ENCODE data around the gene GREB1L.

GREB1L gene

GRCh38 chr18:21330122-21330701 is 88.2 kb downstream of the GREB1L start:
- Histone ChIP-seq H3K9me3 (ENCODE audit: control extremely low read depth in 1 of 5, control insufficient read depth in 4 of 5, insufficient read depth in 2 of 5, low read depth in 1 of 5, low read length in 4 of 5) (no peaks in the 10 kb centered on the region), H3K27me3 (replicated peaks in 2 of 5; ENCODE audit: control insufficient read depth in 4 of 5, insufficient read depth in 5 of 5, low read length in 4 of 5) (peaks cover 0 to 2% (median 0%) of the 10 kb centered on the region in 5 experiments), H3K4me1 (ENCODE audit: control extremely low read depth in 1 of 4, control insufficient read depth in 4 of 4, insufficient read depth in 4 of 4, low read length in 3 of 4) (no peaks in the 10 kb centered on the region), H3K4me3 (ENCODE audit: control insufficient read depth in 1 of 7, extremely low read depth in 1 of 7, insufficient read depth in 4 of 7, low read depth in 2 of 7, low read length in 6 of 7) (no peak overlapping the region), H3K27ac (ENCODE audit: insufficient read depth in 1 of 2, low read depth in 1 of 2, low read length in 2 of 2, poor library complexity in 1 of 2, severe bottlenecking in 2 of 2) (no peak overlapping the region), H3K36me3 (ENCODE audit: control insufficient read depth in 4 of 4, insufficient read depth in 4 of 4, low read length in 3 of 4) (no peaks in the 10 kb centered on the region)
- 100% methylated on average over 4 of the region's 6 CpGs for whole genome bisulfite sequencing (ENCODE audit: insufficient coverage)
- ChIA-PET POLR2A (no interaction called here), CTCF (interaction anchor here (0.6 kb wide), 1 partner anchor 53 kb away, joined by 3 read pairs; no protein-coding TSS in a partner anchor)
- no peak for DNase-seq

DNA sequence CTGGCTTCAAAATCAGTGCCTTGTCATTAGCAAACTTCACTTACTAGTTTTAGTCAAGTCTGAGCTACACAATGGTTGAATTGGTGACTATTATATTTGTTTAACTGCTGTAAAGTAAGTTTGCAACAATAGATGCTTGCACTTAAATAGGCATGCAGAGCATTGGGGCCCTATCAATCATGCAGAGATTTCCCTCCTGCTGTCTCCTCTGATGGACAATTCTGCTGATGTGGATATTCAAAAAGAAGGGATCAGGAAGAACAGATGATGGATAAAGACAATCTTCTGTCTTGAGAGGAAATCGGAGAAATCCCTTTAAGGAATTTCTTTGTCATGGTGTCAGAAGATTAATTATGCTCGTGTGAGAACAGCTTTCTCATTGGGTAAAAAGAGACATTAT is 89.0 kb downstream of the GREB1L start:
- H3K4me3 ChIP-seq (ENCODE audit: control insufficient read depth in 1 of 7, extremely low read depth in 1 of 7, insufficient read depth in 4 of 7, low read depth in 2 of 7, low read length in 6 of 7) = no peak overlapping the region
- ChIA-PET POLR2A (no interaction called here), CTCF (no interaction called here)
- H3K4me1 ChIP-seq (ENCODE audit: control extremely low read depth in 1 of 4, control insufficient read depth in 4 of 4, insufficient read depth in 4 of 4, low read length in 3 of 4) = no peaks in the 10 kb centered on the region
- no peaks in the 10 kb centered on the region for H3K9me3 ChIP-seq (ENCODE audit: control extremely low read depth in 1 of 5, control insufficient read depth in 4 of 5, insufficient read depth in 2 of 5, low read depth in 1 of 5, low read length in 4 of 5)
- H3K27me3 ChIP-seq (replicated peaks in 2 of 5; ENCODE audit: control insufficient read depth in 4 of 5, insufficient read depth in 5 of 5, low read length in 4 of 5) = peaks cover 0 to 4% (median 0%) of the 10 kb centered on the region in 5 experiments
- no peak for DNase-seq
- WGBS (ENCODE audit: insufficient coverage) = 86% methylated on average over 2 of the region's 2 CpGs
- no peak overlapping the region for H3K27ac ChIP-seq (ENCODE audit: insufficient read depth in 1 of 2, low read depth in 1 of 2, low read length in 2 of 2, poor library complexity in 1 of 2, severe bottlenecking in 2 of 2)
- H3K36me3 ChIP-seq (ENCODE audit: control insufficient read depth in 4 of 4, insufficient read depth in 4 of 4, low read length in 3 of 4) = no peaks in the 10 kb centered on the region

DNA sequence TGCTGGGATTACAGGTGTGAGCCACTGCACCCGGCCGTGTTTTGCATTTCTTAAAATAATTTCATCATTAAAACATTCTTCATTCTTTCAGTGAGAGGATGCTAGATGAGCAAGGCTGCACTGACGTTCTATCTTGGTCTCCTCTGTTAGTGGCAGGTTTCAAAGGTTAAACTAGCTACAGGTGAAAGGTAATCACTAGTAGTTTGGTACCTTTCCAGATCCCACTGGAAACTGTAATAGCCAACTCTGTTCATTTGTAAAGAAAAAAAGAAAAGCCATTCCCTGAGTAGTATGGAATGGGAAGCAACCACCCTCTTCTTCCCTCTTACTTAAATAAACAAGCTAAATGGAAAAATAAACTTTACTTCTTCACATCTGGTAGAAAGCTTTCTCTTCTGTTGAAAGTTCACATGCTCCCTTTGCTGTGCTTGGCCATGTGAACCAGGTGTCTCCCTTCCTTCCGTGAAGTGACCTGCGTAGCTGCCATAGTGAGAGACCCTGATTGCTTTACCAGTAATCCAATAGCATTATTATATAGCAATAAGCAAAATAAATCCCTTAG is 94.0 kb downstream of the GREB1L start:
- POLR2A ChIA-PET = no interaction called here
- WGBS (ENCODE audit: insufficient coverage) = 100% methylated on average over 1 of the region's 5 CpGs
- H3K27me3 ChIP-seq (replicated peaks in 2 of 5; ENCODE audit: control insufficient read depth in 4 of 5, insufficient read depth in 5 of 5, low read length in 4 of 5) = peaks cover 0 to 2% (median 0%) of the 10 kb centered on the region in 5 experiments
- no peaks in the 10 kb centered on the region for H3K36me3 ChIP-seq (ENCODE audit: control insufficient read depth in 4 of 4, insufficient read depth in 4 of 4, low read length in 3 of 4)
- no peak for DNase-seq
- H3K9me3 ChIP-seq (ENCODE audit: control extremely low read depth in 1 of 5, control insufficient read depth in 4 of 5, insufficient read depth in 2 of 5, low read depth in 1 of 5, low read length in 4 of 5) = no peaks in the 10 kb centered on the region
- no peak overlapping the region for H3K4me3 ChIP-seq (ENCODE audit: control insufficient read depth in 1 of 7, extremely low read depth in 1 of 7, insufficient read depth in 4 of 7, low read depth in 2 of 7, low read length in 6 of 7)
- H3K4me1 ChIP-seq (ENCODE audit: control extremely low read depth in 1 of 4, control insufficient read depth in 4 of 4, insufficient read depth in 4 of 4, low read length in 3 of 4) = no peaks in the 10 kb centered on the region
- H3K27ac ChIP-seq (ENCODE audit: insufficient read depth in 1 of 2, low read depth in 1 of 2, low read length in 2 of 2, poor library complexity in 1 of 2, severe bottlenecking in 2 of 2) = no peak overlapping the region
- CTCF ChIA-PET = no interaction called here

DNA sequence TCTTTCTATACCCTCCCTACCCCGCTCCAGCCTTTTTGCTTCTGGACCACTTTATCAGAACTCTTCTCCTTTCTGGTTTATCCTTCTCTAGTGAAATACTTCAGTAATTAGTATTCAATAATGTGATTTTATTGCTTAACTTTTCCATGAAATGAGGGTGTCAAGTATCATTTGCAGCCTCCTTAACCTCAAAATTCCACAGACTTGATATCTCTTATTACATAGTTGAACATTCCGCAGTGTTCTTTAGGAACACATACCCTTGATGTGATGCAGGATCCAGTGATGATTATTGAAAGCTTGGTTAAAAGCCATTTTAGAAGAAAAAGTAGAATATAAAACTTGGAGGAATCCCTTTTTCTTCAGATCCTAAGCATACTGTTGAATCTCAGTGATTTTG is 94.8 kb downstream of the GREB1L start:
- Histone ChIP-seq H3K27ac (ENCODE audit: insufficient read depth in 1 of 2, low read depth in 1 of 2, low read length in 2 of 2, poor library complexity in 1 of 2, severe bottlenecking in 2 of 2) (no peak overlapping the region), H3K4me3 (ENCODE audit: control insufficient read depth in 1 of 7, extremely low read depth in 1 of 7, insufficient read depth in 4 of 7, low read depth in 2 of 7, low read length in 6 of 7) (no peak overlapping the region), H3K9me3 (ENCODE audit: control extremely low read depth in 1 of 5, control insufficient read depth in 4 of 5, insufficient read depth in 2 of 5, low read depth in 1 of 5, low read length in 4 of 5) (no peaks in the 10 kb centered on the region), H3K27me3 (replicated peaks in 2 of 5; ENCODE audit: control insufficient read depth in 4 of 5, insufficient read depth in 5 of 5, low read length in 4 of 5) (peaks cover 0 to 2% (median 0%) of the 10 kb centered on the region in 5 experiments), H3K4me1 (ENCODE audit: control extremely low read depth in 1 of 4, control insufficient read depth in 4 of 4, insufficient read depth in 4 of 4, low read length in 3 of 4) (no peaks in the 10 kb centered on the region), H3K36me3 (ENCODE audit: control insufficient read depth in 4 of 4, insufficient read depth in 4 of 4, low read length in 3 of 4) (no peaks in the 10 kb centered on the region)
- CTCF ChIA-PET = no interaction called here
- POLR2A ChIA-PET = no interaction called here
- WGBS (ENCODE audit: insufficient coverage) = no CpG with 5 or more reads among the region's 2 CpGs
- no peak for DNase-seq

- no peaks in the 10 kb centered on the region for H3K36me3 ChIP-seq (ENCODE audit: control insufficient read depth in 4 of 4, insufficient read depth in 4 of 4, low read length in 3 of 4)
- H3K27me3 ChIP-seq (replicated peaks in 2 of 5; ENCODE audit: control insufficient read depth in 4 of 5, insufficient read depth in 5 of 5, low read length in 4 of 5) = peaks cover 0 to 2% (median 2%) of the 10 kb centered on the region in 5 experiments
- POLR2A ChIA-PET = no interaction called here
- WGBS (ENCODE audit: insufficient coverage) = 57% methylated on average over 1 of the region's 2 CpGs
- no peaks in the 10 kb centered on the region for H3K9me3 ChIP-seq (ENCODE audit: control extremely low read depth in 1 of 5, control insufficient read depth in 4 of 5, insufficient read depth in 2 of 5, low read depth in 1 of 5, low read length in 4 of 5)
- H3K4me3 ChIP-seq (ENCODE audit: control insufficient read depth in 1 of 7, extremely low read depth in 1 of 7, insufficient read depth in 4 of 7, low read depth in 2 of 7, low read length in 6 of 7) = no peak overlapping the region
- no peak for DNase-seq
- CTCF ChIA-PET = no interaction called here
- no peak overlapping the region for H3K27ac ChIP-seq (ENCODE audit: insufficient read depth in 1 of 2, low read depth in 1 of 2, low read length in 2 of 2, poor library complexity in 1 of 2, severe bottlenecking in 2 of 2)
- no peaks in the 10 kb centered on the region for H3K4me1 ChIP-seq (ENCODE audit: control extremely low read depth in 1 of 4, control insufficient read depth in 4 of 4, insufficient read depth in 4 of 4, low read length in 3 of 4)
Measured at GRCh38 chr18:21341141-21341540, 99.1 kb downstream of the GREB1L start.

GRCh38 chr18:21342372-21342771 is 100.3 kb downstream of the GREB1L start:
- ChIA-PET POLR2A (no interaction called here), CTCF (no interaction called here)
- H3K9me3 ChIP-seq (ENCODE audit: control extremely low read depth in 1 of 5, control insufficient read depth in 4 of 5, insufficient read depth in 2 of 5, low read depth in 1 of 5, low read length in 4 of 5) = no peaks in the 10 kb centered on the region
- H3K4me1 ChIP-seq (ENCODE audit: control extremely low read depth in 1 of 4, control insufficient read depth in 4 of 4, insufficient read depth in 4 of 4, low read length in 3 of 4) = no peaks in the 10 kb centered on the region
- no peak overlapping the region for H3K4me3 ChIP-seq (ENCODE audit: control insufficient read depth in 1 of 7, extremely low read depth in 1 of 7, insufficient read depth in 4 of 7, low read depth in 2 of 7, low read length in 6 of 7)
- peaks cover 0 to 2% (median 2%) of the 10 kb centered on the region in 5 experiments for H3K27me3 ChIP-seq (replicated peaks in 2 of 5; ENCODE audit: control insufficient read depth in 4 of 5, insufficient read depth in 5 of 5, low read length in 4 of 5)
- no peak overlapping the region for H3K27ac ChIP-seq (ENCODE audit: insufficient read depth in 1 of 2, low read depth in 1 of 2, low read length in 2 of 2, poor library complexity in 1 of 2, severe bottlenecking in 2 of 2)
- no peaks in the 10 kb centered on the region for H3K36me3 ChIP-seq (ENCODE audit: control insufficient read depth in 4 of 4, insufficient read depth in 4 of 4, low read length in 3 of 4)
- no peak for DNase-seq
- 100% methylated on average over 1 of the region's 1 CpG for WGBS (ENCODE audit: insufficient coverage)

DNA sequence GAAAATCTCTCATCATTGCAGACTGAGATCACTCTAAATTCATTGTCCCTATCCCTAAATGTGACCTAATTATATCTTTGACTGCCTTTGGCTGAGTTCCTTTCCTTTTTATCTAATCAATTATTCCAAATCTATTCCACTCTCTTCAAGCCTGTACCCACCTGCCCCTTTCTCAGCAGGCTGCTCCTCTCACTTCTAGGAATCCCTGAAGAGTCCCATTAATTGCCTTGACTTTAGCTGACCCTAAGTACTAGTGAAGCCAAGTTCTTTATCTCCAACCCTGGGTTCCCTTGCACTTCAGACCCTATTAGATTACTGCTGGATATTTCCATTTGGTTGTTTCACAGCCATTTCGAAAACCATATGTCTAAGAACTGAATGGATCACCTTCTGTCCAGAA is 102.8 kb downstream of the GREB1L start:
- no peak for DNase-seq
- POLR2A ChIA-PET = no interaction called here
- H3K36me3 ChIP-seq (ENCODE audit: control insufficient read depth in 4 of 4, insufficient read depth in 4 of 4, low read length in 3 of 4) = no peaks in the 10 kb centered on the region
- CTCF ChIA-PET = no interaction called here
- H3K4me3 ChIP-seq (ENCODE audit: control insufficient read depth in 1 of 7, extremely low read depth in 1 of 7, insufficient read depth in 4 of 7, low read depth in 2 of 7, low read length in 6 of 7) = no peak overlapping the region
- no peak overlapping the region for H3K27ac ChIP-seq (ENCODE audit: insufficient read depth in 1 of 2, low read depth in 1 of 2, low read length in 2 of 2, poor library complexity in 1 of 2, severe bottlenecking in 2 of 2)
- H3K4me1 ChIP-seq (ENCODE audit: control extremely low read depth in 1 of 4, control insufficient read depth in 4 of 4, insufficient read depth in 4 of 4, low read length in 3 of 4) = no peaks in the 10 kb centered on the region
- no peaks in the 10 kb centered on the region for H3K9me3 ChIP-seq (ENCODE audit: control extremely low read depth in 1 of 5, control insufficient read depth in 4 of 5, insufficient read depth in 2 of 5, low read depth in 1 of 5, low read length in 4 of 5)
- 78% methylated on average over 1 of the region's 1 CpG for WGBS (ENCODE audit: insufficient coverage)
- H3K27me3 ChIP-seq (replicated peaks in 2 of 5; ENCODE audit: control insufficient read depth in 4 of 5, insufficient read depth in 5 of 5, low read length in 4 of 5) = peaks cover 0 to 2% (median 2%) of the 10 kb centered on the region in 5 experiments
